Psoas muscle (tissue), 8 donors: Measurements from ENCODE around the gene MARK2. TPM values are rescaled to one million over a fixed set of nuclear protein-coding genes. Genes with fewer than 3 reads are reported as not detected.

ENCODE experiments used
- ATAC-seq, 4 donors: fragments of 200-7000 bp; cut with Tn5 transposase; one replicate each; pipeline ENCODE4 v1.9.1; 2020; ENCODE audit warnings: moderate library complexity in 3 of 4, mild to moderate bottlenecking in 2 of 4
- DNase-seq, 2 donors: peaks; one replicate each; pipeline ENCODE4 v3.0.0-alpha.2; 2020
- H3K27ac ChIP-seq: fragments of 200-600 bp; one replicate; pipeline ENCODE4 v1.8.0; 2022
- H3K27me3 ChIP-seq, 3 donors: fragments of 200-600 bp in 1 of 3; one replicate each; pipeline versions ENCODE4 v1.6.1 to v1.8.0; 2013 to 2022; ENCODE audit warnings: low read length in 2 of 3, mild to moderate bottlenecking in 2 of 3, moderate library complexity in 1 of 3; ENCODE audit not compliant: insufficient read depth in 3 of 3
- H3K36me3 ChIP-seq, 2 donors: fragments of 200-600 bp in 1 of 2; one replicate each; pipeline versions ENCODE4 v1.6.1 to v1.8.0; 2013 to 2022; ENCODE audit warnings: low read depth in 1 of 2, mild to moderate bottlenecking in 1 of 2, moderate library complexity in 1 of 2; ENCODE audit not compliant: insufficient read depth in 1 of 2
- H3K4me1 ChIP-seq: fragments of 200-600 bp; one replicate; pipeline ENCODE4 v1.8.0; 2022
- H3K4me3 ChIP-seq: fragments of 200-600 bp; one replicate; pipeline ENCODE4 v1.8.0; 2022; ENCODE audit warnings: mild to moderate bottlenecking
- H3K9me3 ChIP-seq: fragments of 200-600 bp; one replicate; pipeline ENCODE4 v1.8.0; 2022
- CTCF ChIP-seq: fragments of 200-600 bp; IDR thresholded peaks from one replicate; pipeline ENCODE4 v1.8.0; 2022; ENCODE audit warnings: antibody characterized with exemption
- WGBS, 3 donors: extraction: QIAGEN DNeasy Blood & Tissue Kit; methylation state at CpG; one replicate each; pipeline versions ENCODE4 v1.1.6 to v1.1.7; 2013; 5-methylcytosine and 5-hydroxymethylcytosine counted together
- intact Hi-C, 2 donors: fragments of 100-400 bp; cut with DNase I; formaldehyde crosslinking; loops; one replicate each; pipeline versions ENCODE4 v1.11.0 to v1.14.2; 2022
- polyA plus RNA-seq, 3 donors: library from polyadenylated mRNA; stranded (reverse); fragments of 200-250 nt; gene quantifications; one replicate each; pipeline ENCODE4 v1.2.3, GENCODE V29; 2013
- total RNA-seq, 4 donors: library from RNA; stranded (reverse); fragmentation: NEBNext Ultra II Directional in 2 of 4; extraction: Animal tissue kit (Norgen Biotek cat#: 25700) in 2 of 4; gene quantifications; one replicate each; pipeline versions ENCODE4 v1.2.1 to v1.2.4, GENCODE V29; 2021 to 2023
- donor health status: healthy with polysubstance abuse.
- donor health status: DM: no; HTN: no; CAD: no; lungs with moderate emphysema.
- donor health status: Bipolar disorder and iron deficiency.
- donor health status: healthy.
- donor health status: DM: yes; HTN: yes; CAD: no.
- donor health status: DM: no; HTN: no; CAD: no.
- donor health status: DM: no; HTN: no; CAD: no.
- donor health status: DM: yes; HTN: yes; CAD: no.

The MARK2 gene
- total and polyA plus RNA-seq, 7 donors = 11.7 to 24.9 (median 22.2) TPM

DNA sequence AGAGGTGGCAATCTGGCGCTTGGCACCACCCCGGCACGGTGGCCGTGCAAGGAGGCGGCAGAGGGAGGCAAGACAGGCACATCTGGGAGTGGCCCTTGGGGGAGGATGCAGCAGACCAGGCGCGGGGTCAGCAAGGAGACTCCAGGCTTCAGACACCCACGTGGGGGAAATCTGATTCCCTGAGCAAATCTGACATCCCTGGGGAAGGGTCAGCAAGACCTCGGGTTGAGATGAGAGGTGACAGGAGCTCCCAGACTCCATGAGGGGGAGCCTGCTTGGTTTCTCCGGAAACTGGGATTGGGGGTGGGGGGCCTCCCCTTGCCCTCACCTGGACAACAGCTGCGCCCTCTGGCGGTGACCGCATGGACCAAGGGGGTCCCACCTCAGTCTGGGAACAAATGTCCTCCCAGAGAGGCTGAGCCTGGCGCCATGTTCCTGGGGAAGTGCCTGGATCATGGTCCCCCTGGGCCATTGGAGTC is 82.1 kb downstream of the MARK2 start:
- Histone ChIP-seq H3K36me3 (no peaks in the 10 kb centered on the region), H3K9me3 (no peaks in the 10 kb centered on the region), H3K27me3 (no peaks in the 10 kb centered on the region), H3K4me1 (peaks cover 31% of the 10 kb centered on the region), H3K27ac (no peak overlapping the region), H3K4me3 (no peak overlapping the region)
- ATAC-seq (no peak), DNase-seq (peak in 1 of 2 donors; percentile 31)
- intact Hi-C loops = no loop called here
- WGBS, 3 donors = 51 to 53% (median 52%) methylated on average over 14 of the region's 14 CpGs
- peak; percentile 19 for TF ChIP-seq CTCF

- Histone ChIP-seq H3K27me3 (no peaks in the 10 kb centered on the region), H3K36me3 (no peaks in the 10 kb centered on the region), H3K4me3 (no peak overlapping the region), H3K9me3 (no peaks in the 10 kb centered on the region), H3K27ac (no peak overlapping the region), H3K4me1 (peaks cover 20% of the 10 kb centered on the region)
- intact Hi-C loops = no loop called here
- TF ChIP-seq CTCF = no peak
- DNase-seq (no peak), ATAC-seq (no peak)
- 63 to 71% (median 69%) methylated on average over 2 of the region's 2 CpGs for WGBS, 3 donors
Measured at GRCh38 chr11:63922673-63923192, 83.8 kb downstream of the MARK2 start.

DNA sequence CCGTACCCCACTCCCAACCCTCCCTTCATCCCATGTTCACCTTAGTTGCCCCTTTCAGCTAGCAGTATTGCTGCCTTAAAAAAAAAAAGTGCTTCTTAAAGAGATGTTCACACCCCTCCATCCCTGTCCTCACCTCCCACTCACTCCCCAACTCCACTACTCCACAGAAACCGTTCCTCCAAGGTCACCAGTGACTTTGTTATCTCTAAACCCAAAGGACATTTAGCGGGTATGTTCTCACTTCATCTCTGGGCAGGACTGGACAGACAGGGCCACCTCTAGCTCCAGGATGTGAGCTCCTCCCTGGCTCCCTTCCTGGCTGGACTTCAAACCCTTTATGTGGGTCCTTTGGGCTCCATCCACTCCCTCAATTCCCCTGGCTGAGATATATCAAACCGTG is 84.4 kb downstream of the MARK2 start:
- no peaks in the 10 kb centered on the region for H3K36me3 ChIP-seq
- H3K4me3 ChIP-seq = no peak overlapping the region
- 58 to 64% (median 62%) methylated on average over 4 of the region's 4 CpGs for WGBS, 3 donors
- no peak for TF ChIP-seq CTCF
- H3K27ac ChIP-seq = no peak overlapping the region
- intact Hi-C loops = no loop called here
- DNase-seq (no peak), ATAC-seq (no peak)
- H3K4me1 ChIP-seq = peaks cover 16% of the 10 kb centered on the region
- no peaks in the 10 kb centered on the region for H3K9me3 ChIP-seq
- H3K27me3 ChIP-seq = no peaks in the 10 kb centered on the region

DNA sequence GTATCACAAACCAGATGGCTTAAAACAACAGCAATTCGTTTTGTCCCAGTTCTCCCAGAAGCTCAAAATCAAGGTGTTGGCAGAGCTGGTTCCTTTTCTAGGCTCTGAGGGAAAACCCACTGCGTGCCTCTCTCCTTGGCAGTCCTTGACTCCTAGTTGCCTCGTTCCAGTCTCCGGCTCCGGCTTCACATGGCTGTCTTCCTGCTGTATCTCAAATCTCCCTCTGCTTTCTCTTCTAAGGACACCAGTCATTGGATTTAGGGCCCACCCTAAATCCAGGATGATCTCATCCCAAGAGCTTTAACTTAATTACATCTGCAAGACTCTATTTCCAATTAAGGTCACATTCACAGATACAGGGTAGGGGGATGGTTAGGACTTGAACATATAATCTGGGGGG is 90.7 kb downstream of the MARK2 start:
- no peak for TF ChIP-seq CTCF
- DNase-seq = no peak
- intact Hi-C loops = no loop called here
- H3K36me3 ChIP-seq = no peaks in the 10 kb centered on the region
- no peaks in the 10 kb centered on the region for H3K4me1 ChIP-seq
- H3K27ac ChIP-seq = no peak overlapping the region
- H3K4me3 ChIP-seq = no peak overlapping the region
- ATAC-seq = no peak
- H3K27me3 ChIP-seq = no peaks in the 10 kb centered on the region
- WGBS, 3 donors = 83 to 90% (median 85%) methylated on average over 5 of the region's 5 CpGs
- H3K9me3 ChIP-seq = no peaks in the 10 kb centered on the region

- no peak overlapping the region for H3K27ac ChIP-seq
- no peaks in the 10 kb centered on the region for H3K4me1 ChIP-seq
- no peaks in the 10 kb centered on the region for H3K36me3 ChIP-seq
- WGBS, 3 donors = 63 to 75% (median 75%) methylated on average over 6 of the region's 6 CpGs
- H3K4me3 ChIP-seq = no peak overlapping the region
- intact Hi-C loops = no loop called here
- no peaks in the 10 kb centered on the region for H3K27me3 ChIP-seq
- ATAC-seq (no peak), DNase-seq (no peak)
- no peak for TF ChIP-seq CTCF
- no peaks in the 10 kb centered on the region for H3K9me3 ChIP-seq
Measured at GRCh38 chr11:63931045-63931444, 92.1 kb downstream of the MARK2 start.
